Measurements from ENCODE around the gene IL1R2. TPM values are rescaled to one million over a fixed set of nuclear protein-coding genes. Genes with fewer than 3 reads are reported as not detected.

IL1R2 gene
- total and polyA plus RNA-seq, 2 of the 13 experiments (the other 11 are each of a cell fraction or from before 2014, with no cell fraction given) = 3.6 to 7.3 TPM

GRCh38 chr2:102057502-102058292 lies 65.9 kb downstream of the IL1R2 start (continued):
- TF ChIP-seq ZNF33B (CRISPR knock-in tag; IDR thresholded peaks at IDR 0.05) (no peak; the same call in 1 of the 2 replicates), ETS1 (CRISPR knock-in tag; IDR thresholded peaks at IDR 0.05) (no peak), HOXD1 (CRISPR knock-in tag; IDR thresholded peaks at IDR 0.05) (no peak; the same call in 1 of the 2 replicates), MYNN (CRISPR knock-in tag; IDR thresholded peaks at IDR 0.05; ENCODE audit: low read depth) (0 out of 2 replicates have a peak, but pooled peaks have one; percentile 75), ZC3H13 (CRISPR knock-in tag; IDR thresholded peaks at IDR 0.05) (peak; percentile 33; the same call in 1 of the 2 replicates), ZFP36L1 (CRISPR knock-in tag; IDR thresholded peaks at IDR 0.05) (peak; percentile 80; the same call in 1 of the 2 replicates), BCLAF1 (IDR thresholded peaks at IDR 0.05) (no peak), SMYD3 (CRISPR knock-in tag; IDR thresholded peaks at IDR 0.05) (peak; percentile 82), ZNF737 (CRISPR knock-in tag; IDR thresholded peaks at IDR 0.05; ENCODE audit: borderline replicate concordance) (no peak), SP5 (CRISPR knock-in tag; IDR thresholded peaks at IDR 0.05; ENCODE audit: borderline replicate concordance, low read depth) (peak; percentile 96), ZBTB3 (CRISPR knock-in tag; IDR thresholded peaks at IDR 0.05; ENCODE audit: borderline replicate concordance, low read depth) (peak; percentile 47; the same call in 1 of the 2 replicates), ZKSCAN1 (IDR thresholded peaks at IDR 0.05; ENCODE audit: low read length) (0 out of 2 replicates have a peak, but pooled peaks have one; percentile 19), ZNF180 (CRISPR knock-in tag; IDR thresholded peaks at IDR 0.05; ENCODE audit: borderline replicate concordance, low read depth) (no peak), GATAD1 (CRISPR knock-in tag; IDR thresholded peaks at IDR 0.05) (peak; percentile 77), FIP1L1 (IDR thresholded peaks at IDR 0.05; ENCODE audit: borderline replicate concordance, insufficient read depth, low read depth, low read length) (no peak), HMG20B (CRISPR knock-in tag; conservative IDR thresholded peaks at IDR 0.05) (peak; percentile 98), ERF (CRISPR knock-in tag; IDR thresholded peaks at IDR 0.05) (peak; percentile 98), KLF15 (CRISPR knock-in tag; IDR thresholded peaks at IDR 0.05; ENCODE audit: borderline replicate concordance) (no peak), DR1 (CRISPR knock-in tag; IDR thresholded peaks at IDR 0.05) (0 out of 2 replicates have a peak, but pooled peaks have one; percentile 36), SRSF1 (optimal IDR thresholded peaks at IDR 0.05; ENCODE audit: low read depth, low read length) (no peak), ZBTB42 (CRISPR knock-in tag; IDR thresholded peaks at IDR 0.05) (no peak), ZNF234 (CRISPR knock-in tag; conservative IDR thresholded peaks at IDR 0.05) (no peak), IRF2 (CRISPR knock-in tag; IDR thresholded peaks at IDR 0.05) (peak; percentile 98), ZBTB1 (CRISPR knock-in tag; IDR thresholded peaks at IDR 0.05; ENCODE audit: borderline replicate concordance) (no peak), SNAPC2 (CRISPR knock-in tag; IDR thresholded peaks at IDR 0.05) (peak; percentile 61; the same call in 1 of the 2 replicates), ZNF296 (CRISPR knock-in tag; conservative IDR thresholded peaks at IDR 0.05) (peak; percentile 71; the same call in 1 of the 2 replicates), TBX3 (IDR thresholded peaks at IDR 0.05; ENCODE audit: borderline replicate concordance) (peak; percentile 84), ZNF343 (CRISPR knock-in tag; IDR thresholded peaks at IDR 0.05) (no peak)
